SK-N-SH (cell line): ENCODE measurements around the gene SMIM44.

Experiments
- EZH2phosphoT487 ChIP-seq: fragments of 200-600 bp; sonication (generic); IDR thresholded peaks from 2 replicates; pipeline ENCODE4 v1.6.1; 2017; ENCODE audit warnings: low read depth, mixed run types, mild to moderate bottlenecking, antibody characterized with exemption, moderate library complexity, borderline replicate concordance
- JUND ChIP-seq: IDR thresholded peaks from 2 replicates; pipeline ENCODE4 v1.4.0; 2012
- RCOR1 ChIP-seq: fragments of 150-350 bp; IDR thresholded peaks from 2 replicates; pipeline ENCODE4 v1.6.1; 2017; ENCODE audit warnings: antibody characterized with exemption, low read length
- RXRA ChIP-seq: IDR thresholded peaks from 2 replicates; pipeline ENCODE4 v1.4.0; 2012; ENCODE audit warnings: low read depth, mild to moderate bottlenecking, borderline replicate concordance
- TEAD4 ChIP-seq: IDR thresholded peaks from 2 replicates; pipeline ENCODE4 v1.4.0; 2012; ENCODE audit warnings: mild to moderate bottlenecking, borderline replicate concordance; ENCODE audit not compliant: insufficient read depth
- TF ChIP-seq, protein P1 (sequence below): fragments of 200-600 bp; sonication (generic); IDR thresholded peaks from 2 replicates; pipeline ENCODE4 v1.6.1; 2017; ENCODE audit warnings: antibody characterized with exemption, mild to moderate bottlenecking, moderate library complexity
- TF ChIP-seq, protein P2 (sequence below): IDR thresholded peaks from 2 replicates; pipeline ENCODE4; 2012
- TF ChIP-seq, protein P3 (sequence below): IDR thresholded peaks from 2 replicates; pipeline ENCODE4 v1.6.1; 2012; ENCODE audit warnings: mild to moderate bottlenecking, low read depth, low read length, moderate library complexity

DNA sequence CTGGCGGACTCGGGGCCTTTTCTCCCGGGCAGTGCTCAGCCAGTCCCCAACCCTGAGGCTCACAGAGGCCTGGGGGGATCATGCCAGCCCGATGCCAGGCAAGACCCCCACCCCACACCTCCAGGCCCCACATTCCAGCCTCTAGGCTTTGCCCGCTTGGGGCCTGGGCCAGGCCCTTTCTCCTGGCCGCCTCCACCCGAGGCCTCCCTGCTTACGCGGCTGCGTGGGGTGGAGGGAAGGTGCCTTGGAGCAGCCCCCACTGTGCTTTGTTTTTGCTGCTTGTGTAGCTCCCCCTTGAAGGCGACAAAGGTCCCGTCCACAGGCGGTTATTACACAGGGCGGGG, 41.3 kb downstream of the SMIM44 start:
- TF ChIP-seq TEAD4 (no peak), RXRA (no peak), JUND (no peak), EZH2phosphoT487 (no peak), RCOR1 (no peak)
- TF ChIP-seq, protein P1, sequence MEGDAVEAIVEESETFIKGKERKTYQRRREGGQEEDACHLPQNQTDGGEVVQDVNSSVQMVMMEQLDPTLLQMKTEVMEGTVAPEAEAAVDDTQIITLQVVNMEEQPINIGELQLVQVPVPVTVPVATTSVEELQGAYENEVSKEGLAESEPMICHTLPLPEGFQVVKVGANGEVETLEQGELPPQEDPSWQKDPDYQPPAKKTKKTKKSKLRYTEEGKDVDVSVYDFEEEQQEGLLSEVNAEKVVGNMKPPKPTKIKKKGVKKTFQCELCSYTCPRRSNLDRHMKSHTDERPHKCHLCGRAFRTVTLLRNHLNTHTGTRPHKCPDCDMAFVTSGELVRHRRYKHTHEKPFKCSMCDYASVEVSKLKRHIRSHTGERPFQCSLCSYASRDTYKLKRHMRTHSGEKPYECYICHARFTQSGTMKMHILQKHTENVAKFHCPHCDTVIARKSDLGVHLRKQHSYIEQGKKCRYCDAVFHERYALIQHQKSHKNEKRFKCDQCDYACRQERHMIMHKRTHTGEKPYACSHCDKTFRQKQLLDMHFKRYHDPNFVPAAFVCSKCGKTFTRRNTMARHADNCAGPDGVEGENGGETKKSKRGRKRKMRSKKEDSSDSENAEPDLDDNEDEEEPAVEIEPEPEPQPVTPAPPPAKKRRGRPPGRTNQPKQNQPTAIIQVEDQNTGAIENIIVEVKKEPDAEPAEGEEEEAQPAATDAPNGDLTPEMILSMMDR: no peak
- TF ChIP-seq, protein P2, sequence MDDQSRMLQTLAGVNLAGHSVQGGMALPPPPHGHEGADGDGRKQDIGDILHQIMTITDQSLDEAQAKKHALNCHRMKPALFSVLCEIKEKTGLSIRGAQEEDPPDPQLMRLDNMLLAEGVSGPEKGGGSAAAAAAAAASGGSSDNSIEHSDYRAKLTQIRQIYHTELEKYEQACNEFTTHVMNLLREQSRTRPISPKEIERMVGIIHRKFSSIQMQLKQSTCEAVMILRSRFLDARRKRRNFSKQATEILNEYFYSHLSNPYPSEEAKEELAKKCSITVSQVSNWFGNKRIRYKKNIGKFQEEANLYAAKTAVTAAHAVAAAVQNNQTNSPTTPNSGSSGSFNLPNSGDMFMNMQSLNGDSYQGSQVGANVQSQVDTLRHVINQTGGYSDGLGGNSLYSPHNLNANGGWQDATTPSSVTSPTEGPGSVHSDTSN: no peak
- TF ChIP-seq, protein P3, sequence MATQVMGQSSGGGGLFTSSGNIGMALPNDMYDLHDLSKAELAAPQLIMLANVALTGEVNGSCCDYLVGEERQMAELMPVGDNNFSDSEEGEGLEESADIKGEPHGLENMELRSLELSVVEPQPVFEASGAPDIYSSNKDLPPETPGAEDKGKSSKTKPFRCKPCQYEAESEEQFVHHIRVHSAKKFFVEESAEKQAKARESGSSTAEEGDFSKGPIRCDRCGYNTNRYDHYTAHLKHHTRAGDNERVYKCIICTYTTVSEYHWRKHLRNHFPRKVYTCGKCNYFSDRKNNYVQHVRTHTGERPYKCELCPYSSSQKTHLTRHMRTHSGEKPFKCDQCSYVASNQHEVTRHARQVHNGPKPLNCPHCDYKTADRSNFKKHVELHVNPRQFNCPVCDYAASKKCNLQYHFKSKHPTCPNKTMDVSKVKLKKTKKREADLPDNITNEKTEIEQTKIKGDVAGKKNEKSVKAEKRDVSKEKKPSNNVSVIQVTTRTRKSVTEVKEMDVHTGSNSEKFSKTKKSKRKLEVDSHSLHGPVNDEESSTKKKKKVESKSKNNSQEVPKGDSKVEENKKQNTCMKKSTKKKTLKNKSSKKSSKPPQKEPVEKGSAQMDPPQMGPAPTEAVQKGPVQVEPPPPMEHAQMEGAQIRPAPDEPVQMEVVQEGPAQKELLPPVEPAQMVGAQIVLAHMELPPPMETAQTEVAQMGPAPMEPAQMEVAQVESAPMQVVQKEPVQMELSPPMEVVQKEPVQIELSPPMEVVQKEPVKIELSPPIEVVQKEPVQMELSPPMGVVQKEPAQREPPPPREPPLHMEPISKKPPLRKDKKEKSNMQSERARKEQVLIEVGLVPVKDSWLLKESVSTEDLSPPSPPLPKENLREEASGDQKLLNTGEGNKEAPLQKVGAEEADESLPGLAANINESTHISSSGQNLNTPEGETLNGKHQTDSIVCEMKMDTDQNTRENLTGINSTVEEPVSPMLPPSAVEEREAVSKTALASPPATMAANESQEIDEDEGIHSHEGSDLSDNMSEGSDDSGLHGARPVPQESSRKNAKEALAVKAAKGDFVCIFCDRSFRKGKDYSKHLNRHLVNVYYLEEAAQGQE: no peak
